Measurements from ENCODE around the gene HYCC1.

DNA sequence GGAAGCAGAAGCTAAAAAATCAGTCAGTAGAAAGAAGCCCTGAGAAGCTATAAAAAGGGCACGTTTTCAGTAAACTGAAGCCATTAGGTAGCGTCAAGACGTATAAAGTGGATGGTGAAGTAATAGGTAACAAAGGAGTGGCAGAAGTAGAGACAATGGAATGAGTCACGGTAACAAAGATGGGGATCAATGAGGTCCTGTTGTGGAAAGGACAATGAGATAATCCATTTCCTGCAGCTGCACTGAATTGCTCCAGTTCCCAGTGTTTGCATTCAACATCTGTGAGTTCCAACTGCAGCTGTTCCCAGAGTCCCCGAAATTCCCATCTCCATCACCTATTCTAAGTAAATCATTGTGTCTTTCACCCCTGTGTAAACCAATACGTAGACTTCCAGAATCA is 4.8 kb upstream of the HYCC1 start:
- TF ChIP-seq, protein P1, sequence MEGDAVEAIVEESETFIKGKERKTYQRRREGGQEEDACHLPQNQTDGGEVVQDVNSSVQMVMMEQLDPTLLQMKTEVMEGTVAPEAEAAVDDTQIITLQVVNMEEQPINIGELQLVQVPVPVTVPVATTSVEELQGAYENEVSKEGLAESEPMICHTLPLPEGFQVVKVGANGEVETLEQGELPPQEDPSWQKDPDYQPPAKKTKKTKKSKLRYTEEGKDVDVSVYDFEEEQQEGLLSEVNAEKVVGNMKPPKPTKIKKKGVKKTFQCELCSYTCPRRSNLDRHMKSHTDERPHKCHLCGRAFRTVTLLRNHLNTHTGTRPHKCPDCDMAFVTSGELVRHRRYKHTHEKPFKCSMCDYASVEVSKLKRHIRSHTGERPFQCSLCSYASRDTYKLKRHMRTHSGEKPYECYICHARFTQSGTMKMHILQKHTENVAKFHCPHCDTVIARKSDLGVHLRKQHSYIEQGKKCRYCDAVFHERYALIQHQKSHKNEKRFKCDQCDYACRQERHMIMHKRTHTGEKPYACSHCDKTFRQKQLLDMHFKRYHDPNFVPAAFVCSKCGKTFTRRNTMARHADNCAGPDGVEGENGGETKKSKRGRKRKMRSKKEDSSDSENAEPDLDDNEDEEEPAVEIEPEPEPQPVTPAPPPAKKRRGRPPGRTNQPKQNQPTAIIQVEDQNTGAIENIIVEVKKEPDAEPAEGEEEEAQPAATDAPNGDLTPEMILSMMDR (tag by site-specific recombination; IDR thresholded peaks at IDR 0.05): no peak
- TF ChIP-seq, protein P2, sequence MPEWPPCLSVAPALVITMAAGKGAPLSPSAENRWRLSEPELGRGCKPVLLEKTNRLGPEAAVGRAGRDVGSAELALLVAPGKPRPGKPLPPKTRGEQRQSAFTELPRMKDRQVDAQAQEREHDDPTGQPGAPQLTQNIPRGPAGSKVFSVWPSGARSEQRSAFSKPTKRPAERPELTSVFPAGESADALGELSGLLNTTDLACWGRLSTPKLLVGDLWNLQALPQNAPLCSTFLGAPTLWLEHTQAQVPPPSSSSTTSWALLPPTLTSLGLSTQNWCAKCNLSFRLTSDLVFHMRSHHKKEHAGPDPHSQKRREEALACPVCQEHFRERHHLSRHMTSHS (tag by site-specific recombination; IDR thresholded peaks at IDR 0.05): no peak
- TF ChIP-seq ZEB2 (tag by site-specific recombination; IDR thresholded peaks at IDR 0.05) (no peak), ZNF747 (tag by site-specific recombination; IDR thresholded peaks at IDR 0.05) (no peak), KLF16 (tag by site-specific recombination; IDR thresholded peaks at IDR 0.05) (no peak), YY1 (tag by site-specific recombination; IDR thresholded peaks at IDR 0.05) (no peak), ZNF266 (tag by site-specific recombination; IDR thresholded peaks at IDR 0.05; ENCODE audit: low read depth) (no peak), ZNF10 (tag by site-specific recombination; IDR thresholded peaks at IDR 0.05) (no peak), ZNF239 (tag by site-specific recombination; IDR thresholded peaks at IDR 0.05) (no peak), GLIS1 (tag by site-specific recombination; IDR thresholded peaks at IDR 0.05) (no peak)

Data from HEK293 (cell line).